K562 (cell line): ENCODE data around the gene MYB.

ENCODE experiments used
- CBFB ChIP-seq: sonication (generic); formaldehyde crosslinking; IDR thresholded peaks from 2 replicates; pipeline ENCODE4 v1.4.0; 2020; ENCODE audit warnings: mild to moderate bottlenecking, missing genetic modification reagents
- ILF3 ChIP-seq: fragments of 450-650 bp; IDR thresholded peaks from 2 replicates; pipeline ENCODE4 v1.6.1; 2018; ENCODE audit warnings: antibody characterized with exemption, mild to moderate bottlenecking, moderate library complexity, borderline replicate concordance
- ZNF431 ChIP-seq: sonication (generic); formaldehyde crosslinking; IDR thresholded peaks from 2 replicates; pipeline ENCODE4 v1.8.0; 2022; ENCODE audit warnings: mild to moderate bottlenecking, missing genetic modification reagents
- ZNF79 ChIP-seq: fragments of 250-450 bp; sonication (Bioruptor Pico); IDR thresholded peaks from 2 replicates; pipeline ENCODE4 v1.4.0; 2020; ENCODE audit warnings: low read depth, mild to moderate bottlenecking, moderate library complexity
- TF ChIP-seq, protein P1 (sequence below): sonication (generic); formaldehyde crosslinking; IDR thresholded peaks from 2 replicates; pipeline ENCODE4 v1.9.0; 2022; ENCODE audit warnings: mild to moderate bottlenecking, missing genetic modification reagents
- TF ChIP-seq, protein P2 (sequence below): fragments of 250-450 bp; sonication (Bioruptor Pico); IDR thresholded peaks from 2 replicates; pipeline ENCODE4 v1.9.0; 2021; ENCODE audit warnings: mild to moderate bottlenecking
- TF ChIP-seq, protein P3 (sequence below): sonication (generic); formaldehyde crosslinking; IDR thresholded peaks from 2 replicates; pipeline ENCODE4 v1.4.0; 2020; ENCODE audit warnings: mild to moderate bottlenecking, missing genetic modification reagents
- TF ChIP-seq, protein P4 (sequence below), 3 experiments: IDR thresholded peaks in 2 of 3; conservative IDR thresholded peaks in 1 of 3; 2 replicates each; pipeline ENCODE4 v1.5.1; 2011 to 2012; ENCODE audit warnings: low read length in 3 of 3, mild to moderate bottlenecking in 3 of 3, control low read depth in 2 of 3, improper control_type of control experiment in 1 of 3, inconsistent platforms in 1 of 3, low read depth in 1 of 3, mixed read lengths in 1 of 3, moderate library complexity in 1 of 3; ENCODE audit not compliant: insufficient read depth in 2 of 3

DNA sequence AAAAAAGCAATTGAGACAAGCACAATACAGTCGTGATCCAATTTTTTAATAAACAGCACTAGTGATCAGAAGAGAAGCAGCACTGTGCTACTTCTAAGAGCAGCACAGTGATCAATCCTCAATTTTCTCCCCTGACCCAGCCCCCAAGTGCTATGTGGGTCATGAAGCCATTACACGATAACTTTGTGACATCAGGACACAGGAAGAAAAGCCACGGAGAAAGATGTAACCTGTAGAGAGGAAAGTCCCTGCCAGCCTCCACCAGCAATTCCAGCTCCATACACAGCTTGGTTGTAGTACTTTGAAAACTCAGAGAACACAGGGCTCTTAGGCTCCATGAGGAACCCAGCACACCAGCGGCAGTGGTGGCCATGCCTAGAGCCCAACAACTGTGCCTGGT, 45.3 kb upstream of the MYB start:
- TF ChIP-seq, protein P1, sequence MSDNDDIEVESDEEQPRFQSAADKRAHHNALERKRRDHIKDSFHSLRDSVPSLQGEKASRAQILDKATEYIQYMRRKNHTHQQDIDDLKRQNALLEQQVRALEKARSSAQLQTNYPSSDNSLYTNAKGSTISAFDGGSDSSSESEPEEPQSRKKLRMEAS (CRISPR knock-in tag): no peak
- no peak for TF ChIP-seq CBFB
- no peak for TF ChIP-seq ZNF431 (CRISPR knock-in tag)
- TF ChIP-seq, protein P2, sequence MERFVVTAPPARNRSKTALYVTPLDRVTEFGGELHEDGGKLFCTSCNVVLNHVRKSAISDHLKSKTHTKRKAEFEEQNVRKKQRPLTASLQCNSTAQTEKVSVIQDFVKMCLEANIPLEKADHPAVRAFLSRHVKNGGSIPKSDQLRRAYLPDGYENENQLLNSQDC (CRISPR knock-in tag): no peak
- TF ChIP-seq, protein P3, sequence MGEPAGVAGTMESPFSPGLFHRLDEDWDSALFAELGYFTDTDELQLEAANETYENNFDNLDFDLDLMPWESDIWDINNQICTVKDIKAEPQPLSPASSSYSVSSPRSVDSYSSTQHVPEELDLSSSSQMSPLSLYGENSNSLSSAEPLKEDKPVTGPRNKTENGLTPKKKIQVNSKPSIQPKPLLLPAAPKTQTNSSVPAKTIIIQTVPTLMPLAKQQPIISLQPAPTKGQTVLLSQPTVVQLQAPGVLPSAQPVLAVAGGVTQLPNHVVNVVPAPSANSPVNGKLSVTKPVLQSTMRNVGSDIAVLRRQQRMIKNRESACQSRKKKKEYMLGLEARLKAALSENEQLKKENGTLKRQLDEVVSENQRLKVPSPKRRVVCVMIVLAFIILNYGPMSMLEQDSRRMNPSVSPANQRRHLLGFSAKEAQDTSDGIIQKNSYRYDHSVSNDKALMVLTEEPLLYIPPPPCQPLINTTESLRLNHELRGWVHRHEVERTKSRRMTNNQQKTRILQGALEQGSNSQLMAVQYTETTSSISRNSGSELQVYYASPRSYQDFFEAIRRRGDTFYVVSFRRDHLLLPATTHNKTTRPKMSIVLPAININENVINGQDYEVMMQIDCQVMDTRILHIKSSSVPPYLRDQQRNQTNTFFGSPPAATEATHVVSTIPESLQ (CRISPR knock-in tag): no peak
- no peak for TF ChIP-seq ZNF79 (CRISPR knock-in tag)
- no peak for TF ChIP-seq ILF3
- TF ChIP-seq, protein P4, sequence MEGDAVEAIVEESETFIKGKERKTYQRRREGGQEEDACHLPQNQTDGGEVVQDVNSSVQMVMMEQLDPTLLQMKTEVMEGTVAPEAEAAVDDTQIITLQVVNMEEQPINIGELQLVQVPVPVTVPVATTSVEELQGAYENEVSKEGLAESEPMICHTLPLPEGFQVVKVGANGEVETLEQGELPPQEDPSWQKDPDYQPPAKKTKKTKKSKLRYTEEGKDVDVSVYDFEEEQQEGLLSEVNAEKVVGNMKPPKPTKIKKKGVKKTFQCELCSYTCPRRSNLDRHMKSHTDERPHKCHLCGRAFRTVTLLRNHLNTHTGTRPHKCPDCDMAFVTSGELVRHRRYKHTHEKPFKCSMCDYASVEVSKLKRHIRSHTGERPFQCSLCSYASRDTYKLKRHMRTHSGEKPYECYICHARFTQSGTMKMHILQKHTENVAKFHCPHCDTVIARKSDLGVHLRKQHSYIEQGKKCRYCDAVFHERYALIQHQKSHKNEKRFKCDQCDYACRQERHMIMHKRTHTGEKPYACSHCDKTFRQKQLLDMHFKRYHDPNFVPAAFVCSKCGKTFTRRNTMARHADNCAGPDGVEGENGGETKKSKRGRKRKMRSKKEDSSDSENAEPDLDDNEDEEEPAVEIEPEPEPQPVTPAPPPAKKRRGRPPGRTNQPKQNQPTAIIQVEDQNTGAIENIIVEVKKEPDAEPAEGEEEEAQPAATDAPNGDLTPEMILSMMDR (IDR thresholded peaks at IDR 0.05 in 2 of 3, conservative IDR thresholded peaks at IDR 0.05 in 1 of 3; ENCODE audit: insufficient read depth in 2 of 3, low read depth in 1 of 3, low read length in 3 of 3): no peak
